HG02798 (cell line): ENCODE measurements around the gene ISG15.
"Not testable (repeated sequence)": the region's sequence is repeated elsewhere in the genome, so short reads cannot be mapped to it uniquely, and the experiment has no call there.

ENCODE experiments used
- ATAC-seq: cut with Tn5 transposase; IDR thresholded peaks from one replicate; pipeline ENCODE4 v1.9.1; 2021; ENCODE audit warnings: mild to moderate bottlenecking; ENCODE audit not compliant: unreplicated experiment, poor library complexity

ISG15 gene

DNA sequence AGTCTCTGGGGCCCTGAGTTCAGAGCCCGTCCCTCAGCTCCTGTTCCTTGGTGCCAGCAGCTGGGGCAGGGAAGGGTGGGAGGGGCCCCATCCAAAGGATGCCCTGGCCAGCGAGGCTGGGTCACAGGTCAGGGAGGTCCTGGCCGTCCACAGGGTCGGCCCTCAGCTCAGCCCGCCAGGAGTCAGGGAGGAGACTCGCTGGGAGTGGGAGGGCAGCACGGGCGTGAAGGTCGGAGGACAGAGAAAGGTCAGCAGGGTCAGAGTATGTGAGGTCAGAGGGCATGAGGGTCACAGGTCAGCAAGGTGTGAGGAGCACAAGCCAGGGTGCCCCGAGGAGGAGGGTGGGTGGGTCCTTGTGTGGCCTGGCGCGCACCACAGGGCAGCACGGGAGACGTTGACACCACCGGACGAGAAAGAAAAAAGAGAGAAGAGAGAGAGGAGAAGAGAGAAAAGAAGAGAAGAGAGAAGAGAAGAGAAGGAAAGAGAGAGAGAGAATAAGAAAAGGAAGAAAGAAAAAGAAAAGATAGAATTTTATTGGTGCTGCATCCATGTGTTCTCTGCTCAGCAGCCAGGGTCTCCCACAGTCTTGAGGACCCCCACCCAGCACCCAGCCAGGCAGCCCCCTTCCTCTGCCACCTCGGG is 38.5 kb upstream of the ISG15 start:
- no peak for ATAC-seq

- ATAC-seq, result no peak
Measured at GRCh38 chr1:975365-975764, 37.9 kb upstream of the ISG15 start.

- ATAC-seq, result peak; percentile 49
Measured at GRCh38 chr1:975896-976683, 37.2 kb upstream of the ISG15 start.

- ATAC-seq, result not testable (repeated sequence)
Measured at GRCh38 chr1:976791-977190, 36.5 kb upstream of the ISG15 start.

DNA sequence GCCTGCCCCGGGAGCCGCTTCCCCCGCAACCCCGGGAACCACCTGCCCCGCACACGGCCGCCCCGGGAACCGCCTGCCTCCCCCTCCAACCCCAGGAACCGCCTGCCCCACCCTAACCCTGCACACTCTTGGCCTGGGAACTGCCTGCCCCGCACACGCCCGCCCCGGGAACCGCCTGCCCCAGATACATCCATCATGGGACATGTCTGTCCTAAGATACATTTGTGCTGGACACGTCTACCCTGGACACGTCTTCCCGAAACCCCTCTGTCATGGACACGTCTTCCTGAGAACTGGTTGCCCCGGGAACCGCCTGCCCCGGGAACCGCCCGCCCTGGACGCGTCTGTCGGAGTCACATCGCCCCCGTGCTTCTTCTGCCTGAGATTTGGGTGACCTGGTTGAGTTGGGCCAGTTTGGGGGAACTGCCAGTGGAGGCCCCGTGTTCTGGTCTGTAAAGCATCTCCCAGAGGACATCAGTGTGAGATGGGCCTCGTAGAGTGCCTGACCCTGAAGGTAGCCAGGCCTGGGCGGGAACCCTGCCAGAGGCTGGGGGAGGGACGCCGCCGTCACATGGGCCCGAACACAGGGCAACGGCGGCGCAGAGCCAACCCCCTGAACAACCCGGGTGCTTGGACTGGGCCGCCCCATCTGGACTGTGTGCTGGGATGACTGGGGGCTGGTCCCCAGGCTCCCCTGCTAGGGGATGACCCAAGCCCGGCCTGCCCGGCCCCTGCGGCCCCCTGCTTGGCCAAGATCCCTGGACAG is 35.0 kb upstream of the ISG15 start:
- no peak for ATAC-seq

- ATAC-seq, result no peak
Measured at GRCh38 chr1:978835-979743, 34.2 kb upstream of the ISG15 start.

- no peak for ATAC-seq
Measured at GRCh38 chr1:979744-980072, 33.6 kb upstream of the ISG15 start.

DNA sequence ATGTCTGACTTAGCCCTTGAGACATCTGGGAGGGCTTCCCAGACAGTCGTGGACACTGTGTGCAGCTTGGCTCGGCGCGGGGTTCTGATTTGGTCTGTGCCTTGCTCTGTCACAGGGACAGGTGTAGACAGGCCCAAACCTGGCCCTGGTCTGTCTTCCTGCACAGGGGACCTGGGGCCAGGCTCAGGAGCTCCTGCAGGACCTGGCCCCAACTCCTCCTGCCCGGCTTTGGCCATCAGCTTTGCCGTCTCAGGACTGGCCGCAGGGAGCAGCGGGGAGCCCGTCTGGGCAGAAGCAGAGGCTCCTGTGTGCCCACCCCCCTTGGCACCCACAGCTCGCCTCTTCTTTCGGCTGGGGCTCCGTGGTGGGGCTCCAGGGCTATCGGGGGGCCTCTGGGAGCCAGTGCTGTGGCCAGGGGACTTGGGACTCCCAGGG is 33.1 kb upstream of the ISG15 start:
- ATAC-seq, result no peak

DNA sequence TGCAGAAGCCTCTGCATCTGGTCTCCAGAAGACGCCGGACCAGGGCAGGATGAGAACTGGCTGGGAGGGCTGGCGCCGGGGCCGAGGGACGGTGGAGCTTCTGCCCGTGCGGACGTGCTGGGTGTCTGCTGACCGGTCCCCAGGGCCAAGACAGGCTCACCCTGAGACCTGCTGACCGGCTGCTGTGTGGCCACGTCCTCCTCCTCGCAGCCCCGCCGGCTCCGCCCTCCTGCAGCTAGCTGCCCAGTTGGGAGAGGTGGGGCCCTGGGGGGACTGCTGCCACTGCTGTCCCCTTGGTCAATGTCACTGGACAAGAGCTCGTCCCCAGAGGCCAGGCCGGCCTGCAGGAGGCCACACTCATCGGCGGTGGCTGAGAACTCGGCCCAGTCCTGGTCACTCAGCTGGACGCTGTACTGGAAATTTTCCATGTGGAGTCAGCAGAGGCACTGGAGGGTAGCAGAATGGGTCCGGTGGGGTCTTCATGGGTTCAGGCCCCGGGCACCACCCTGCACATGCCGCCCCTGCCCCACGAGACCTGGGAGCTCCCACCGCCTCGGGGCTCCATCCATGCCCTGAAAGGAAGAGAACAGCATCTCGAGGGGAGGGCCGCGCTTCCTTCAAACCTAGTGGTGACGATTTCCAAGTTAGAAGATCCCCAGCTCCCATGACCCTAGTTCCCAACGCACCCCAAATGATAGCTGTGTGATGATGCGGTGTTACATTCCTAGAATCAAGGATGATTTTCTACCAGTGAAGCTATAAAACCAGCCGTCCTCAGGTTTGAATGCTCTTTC is 32.5 kb upstream of the ISG15 start:
- no peak for ATAC-seq

GRCh38 chr1:981491-981954 is 31.8 kb upstream of the ISG15 start:
- no peak for ATAC-seq

DNA sequence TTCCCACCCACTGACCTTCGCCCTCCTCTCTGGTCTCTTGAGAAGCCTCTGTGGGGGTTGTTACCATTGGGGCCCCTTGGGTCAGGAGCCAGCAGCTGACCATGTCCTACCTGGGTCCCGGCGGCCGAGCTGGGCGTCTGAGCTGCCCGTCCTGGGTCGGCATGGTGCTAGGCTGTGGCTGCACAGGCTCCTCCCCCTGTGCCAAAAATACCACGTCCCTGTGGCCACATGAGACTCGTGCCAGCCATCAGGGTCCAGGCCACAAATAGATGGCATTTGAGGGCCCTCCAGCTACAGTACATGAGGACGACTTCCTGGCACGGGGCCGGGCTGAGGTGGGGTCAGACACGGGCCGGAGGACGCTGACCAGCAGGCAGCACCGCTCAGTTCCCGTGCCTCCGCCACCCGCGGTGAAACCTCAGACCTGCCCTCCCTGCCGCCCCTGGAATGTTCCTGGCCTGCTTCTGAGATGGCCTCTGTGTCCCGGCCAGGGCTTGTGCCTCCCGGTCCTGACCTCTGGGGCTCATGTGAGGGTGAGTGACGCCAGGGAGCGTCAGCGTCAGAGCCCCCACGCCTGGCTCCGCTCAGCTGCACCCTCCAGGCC is 31.2 kb upstream of the ISG15 start, which contains the start of gene PERM1:
Gene PERM1 (minus strand): TSS at position 139 of the 604 bp plus-strand sequence. CDS start 1,064 bp downstream, outside the sequence.
- no peak for ATAC-seq

DNA sequence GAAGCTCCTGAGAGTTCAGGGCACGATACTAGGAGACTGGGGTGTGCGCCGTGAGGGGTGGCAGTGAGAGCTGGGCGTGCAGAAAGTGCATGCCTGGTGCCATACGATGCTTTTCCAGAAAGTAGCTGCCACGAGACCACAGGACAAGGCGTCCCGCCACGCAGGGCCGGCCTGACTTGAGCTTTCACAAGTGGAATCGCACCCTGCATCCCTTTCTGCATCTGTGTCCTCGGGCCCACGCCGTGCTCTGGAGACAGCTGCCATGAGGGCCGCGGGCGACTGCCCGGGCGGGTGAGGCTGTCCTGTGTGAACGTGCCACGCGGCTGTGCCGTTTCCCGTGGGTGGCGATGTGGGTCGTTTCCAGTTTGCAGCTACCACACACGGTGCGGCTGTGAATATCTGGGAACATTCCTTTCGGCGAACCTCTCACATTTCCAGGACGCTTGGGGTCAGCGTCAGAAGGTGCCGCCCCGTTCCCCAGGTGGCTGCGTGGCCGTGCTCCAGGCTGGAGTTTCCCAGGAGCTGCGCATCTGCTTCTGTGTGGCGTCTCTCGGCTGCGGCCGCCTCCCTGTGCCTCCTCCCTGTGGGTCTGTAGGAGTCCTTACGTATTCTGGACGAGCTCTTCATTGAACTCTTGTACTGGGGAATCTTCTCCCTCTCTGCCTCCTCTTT is 30.4 kb upstream of the ISG15 start:
- ATAC-seq, result no peak

DNA sequence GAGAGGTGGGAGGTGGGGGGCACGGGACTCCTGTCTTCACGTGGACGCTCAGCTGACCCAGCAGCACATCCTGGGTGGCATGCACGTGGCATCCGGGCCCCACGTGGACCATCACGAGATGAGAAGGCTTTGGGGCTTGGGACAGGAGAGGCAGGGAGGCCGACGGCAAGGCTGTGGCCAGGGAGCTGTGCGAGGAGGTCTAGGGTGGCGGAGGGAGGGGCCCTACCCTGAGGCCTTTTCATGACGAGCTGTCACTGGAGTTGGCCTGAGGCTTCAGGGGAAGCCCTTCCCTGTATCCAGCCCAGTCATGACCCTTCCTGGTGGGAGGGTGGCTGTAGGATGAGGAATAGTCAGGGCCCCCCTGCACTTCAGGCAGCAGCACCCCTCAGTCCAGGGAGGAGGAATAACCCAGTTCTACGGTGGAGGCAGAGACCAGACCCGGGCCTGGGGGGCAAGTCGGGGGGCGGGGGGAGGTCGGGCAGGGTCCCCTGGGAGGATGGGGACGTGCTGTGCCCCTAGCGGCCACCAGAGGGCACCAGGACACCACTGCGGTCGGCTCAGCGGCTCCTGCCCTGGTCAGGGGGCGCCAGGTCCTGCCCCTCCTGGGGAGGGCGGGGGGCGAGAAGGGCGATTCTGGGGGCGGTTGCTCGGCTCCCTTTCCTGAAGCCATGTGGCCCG is 29.4 kb upstream of the ISG15 start:
- peak; percentile 53 for ATAC-seq

GRCh38 chr1:984476-984814 is 28.9 kb upstream of the ISG15 start:
- ATAC-seq, result no peak

DNA sequence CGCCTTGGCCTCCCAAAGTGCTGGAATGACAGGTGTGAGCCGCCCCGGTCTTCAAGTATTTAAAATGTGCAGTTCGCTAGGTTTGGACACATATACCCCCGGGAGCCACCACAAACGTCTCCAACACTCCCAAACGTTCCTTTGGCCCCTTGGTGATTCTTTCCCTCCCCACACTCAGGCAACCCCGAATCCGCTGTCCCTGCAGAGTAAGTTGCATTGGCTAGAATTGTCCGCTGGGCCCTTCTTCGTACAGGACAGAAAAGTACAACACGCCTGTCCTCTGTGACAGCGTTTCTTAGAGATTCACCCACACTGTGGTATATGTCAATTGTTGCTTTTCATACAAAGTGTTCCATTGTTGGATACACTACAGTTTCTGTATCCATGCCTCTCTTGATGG is 28.2 kb upstream of the ISG15 start:
- ATAC-seq, result no peak

DNA sequence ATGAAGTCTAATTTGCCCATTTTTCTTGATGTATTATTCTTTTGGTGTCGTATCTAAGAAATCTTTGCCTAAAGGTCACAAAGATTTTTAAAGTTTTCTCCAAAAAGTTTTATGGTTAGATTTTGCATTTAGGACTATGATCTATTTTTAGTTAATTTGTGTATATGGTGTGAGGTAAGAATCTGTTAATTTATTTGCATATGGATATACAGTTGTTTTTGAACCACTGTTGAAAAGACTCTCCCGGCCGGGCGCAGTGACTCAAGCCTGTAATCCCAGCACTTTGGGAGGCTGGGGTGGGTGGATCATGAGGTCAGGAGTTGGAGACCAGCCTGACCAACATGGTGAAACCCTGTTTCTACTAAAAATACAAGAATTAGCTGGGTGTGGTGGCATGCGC is 25.2 kb upstream of the ISG15 start:
- not testable (repeated sequence) for ATAC-seq

GRCh38 chr1:991275-991674 is 22.0 kb upstream of the ISG15 start:
- ATAC-seq, result not testable (repeated sequence)

GRCh38 chr1:991895-992294 is 21.4 kb upstream of the ISG15 start:
- ATAC-seq, result no peak
